ENCODE data around the gene THBS1. TPM values are rescaled to one million over a fixed set of nuclear protein-coding genes. Genes with fewer than 3 reads are reported as not detected.

The THBS1 gene
- total RNA-seq, 1 experiment from 2014 or later = 37.1 TPM

- Mint-ChIP-seq H3K9me3 (no peaks in the 10 kb centered on the region), H3K27ac (no peak overlapping the region), H3K4me1 (peaks cover 6% of the 10 kb centered on the region), H3K4me3 (no peak overlapping the region), H3K27me3 (ENCODE audit: low read depth) (no peaks in the 10 kb centered on the region; the same call in 1 of the 2 replicates), H3K36me3 (peaks cover 93% of the 10 kb centered on the region)
- POLR2A ChIA-PET = no interaction called here
- TF ChIP-seq SP1 (CRISPR knock-in tag; conservative IDR thresholded peaks at IDR 0.05) = no peak
- no peak for TF ChIP-seq NFATC4 (CRISPR knock-in tag; IDR thresholded peaks at IDR 0.05)
- no peak for TF ChIP-seq RELA (CRISPR knock-in tag; IDR thresholded peaks at IDR 0.05; ENCODE audit: borderline replicate concordance)
- no peak for TF ChIP-seq ZNF396 (CRISPR knock-in tag; IDR thresholded peaks at IDR 0.05; ENCODE audit: borderline replicate concordance)
- TF ChIP-seq ZNF281 (CRISPR knock-in tag; IDR thresholded peaks at IDR 0.05) = no peak
- no peak for TF ChIP-seq ATF6 (CRISPR knock-in tag; IDR thresholded peaks at IDR 0.05)
- no peak for TF ChIP-seq E2F5 (CRISPR knock-in tag; IDR thresholded peaks at IDR 0.05)
- no peak for TF ChIP-seq ZNF416 (CRISPR knock-in tag; IDR thresholded peaks at IDR 0.05)
- no peak for TF ChIP-seq MAX (CRISPR knock-in tag; IDR thresholded peaks at IDR 0.05)
- TF ChIP-seq NR1H2 (CRISPR knock-in tag; IDR thresholded peaks at IDR 0.05) = no peak
- DNase-seq (ENCODE audit: low spot score) = no peak
- CTCF ChIA-PET = no interaction called here
- no peak for ATAC-seq
These were observed 6.3 kb downstream of the THBS1 start for GRCh38 chr15:39587096-39587721.

- H3K4me3 Mint-ChIP-seq = no peak overlapping the region
- no peak overlapping the region for H3K27ac Mint-ChIP-seq
- ChIA-PET CTCF (no interaction called here), POLR2A (no interaction called here)
- TF ChIP-seq NR1H2 (CRISPR knock-in tag; IDR thresholded peaks at IDR 0.05) = no peak
- TF ChIP-seq ZNF512 (CRISPR knock-in tag; IDR thresholded peaks at IDR 0.05; ENCODE audit: borderline replicate concordance) = no peak
- DNase-seq (ENCODE audit: low spot score) (no peak), ATAC-seq (no peak)
- H3K9me3 Mint-ChIP-seq = no peaks in the 10 kb centered on the region
- H3K36me3 Mint-ChIP-seq = peaks cover 98% of the 10 kb centered on the region
- no peaks in the 10 kb centered on the region for H3K27me3 Mint-ChIP-seq (ENCODE audit: low read depth)
- peaks cover 3% of the 10 kb centered on the region for H3K4me1 Mint-ChIP-seq
These were observed 7.1 kb downstream of the THBS1 start for GRCh38 chr15:39587731-39588530.

- CTCF ChIA-PET = no interaction called here
- Mint-ChIP-seq H3K9me3 (no peaks in the 10 kb centered on the region), H3K36me3 (peaks cover 100% of the 10 kb centered on the region), H3K4me3 (no peak overlapping the region), H3K4me1 (no peaks in the 10 kb centered on the region; the same call in 1 of the 2 replicates), H3K27me3 (ENCODE audit: low read depth) (no peaks in the 10 kb centered on the region), H3K27ac (no peak overlapping the region)
- POLR2A ChIA-PET = no interaction called here
- DNase-seq (ENCODE audit: low spot score) (no peak), ATAC-seq (no peak)
- TF ChIP-seq CREM (CRISPR knock-in tag; IDR thresholded peaks at IDR 0.05) (no peak), PRRX2 (CRISPR knock-in tag; IDR thresholded peaks at IDR 0.05) (no peak), FOXP4 (CRISPR knock-in tag; IDR thresholded peaks at IDR 0.05) (no peak), FOXK1 (CRISPR knock-in tag; IDR thresholded peaks at IDR 0.05) (no peak), NFE2L1 (CRISPR knock-in tag; IDR thresholded peaks at IDR 0.05) (no peak)
These were observed 7.8 kb downstream of the THBS1 start for GRCh38 chr15:39588531-39589192.
